ENCODE data around the gene ESRRG.

ESRRG gene

DNA sequence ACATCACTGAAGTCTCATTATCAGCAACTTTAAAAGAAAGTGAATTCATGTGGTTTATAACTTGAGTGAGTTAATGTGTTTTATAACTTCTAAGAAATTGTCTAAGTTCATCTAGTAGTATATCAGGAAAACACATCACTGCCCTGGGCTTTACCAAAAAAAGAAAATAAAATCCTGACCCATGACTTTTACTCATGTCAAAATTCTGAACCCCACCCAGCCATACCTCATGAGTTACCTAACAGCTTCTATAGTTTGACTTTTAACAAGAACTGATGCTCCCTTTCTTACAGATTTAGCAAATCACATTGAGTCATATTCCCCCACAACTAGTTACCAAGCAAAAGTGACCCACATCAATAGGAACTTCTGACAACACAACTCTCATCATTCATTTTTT is 57.4 kb downstream of the ESRRG start:
- TF ChIP-seq, protein P1, sequence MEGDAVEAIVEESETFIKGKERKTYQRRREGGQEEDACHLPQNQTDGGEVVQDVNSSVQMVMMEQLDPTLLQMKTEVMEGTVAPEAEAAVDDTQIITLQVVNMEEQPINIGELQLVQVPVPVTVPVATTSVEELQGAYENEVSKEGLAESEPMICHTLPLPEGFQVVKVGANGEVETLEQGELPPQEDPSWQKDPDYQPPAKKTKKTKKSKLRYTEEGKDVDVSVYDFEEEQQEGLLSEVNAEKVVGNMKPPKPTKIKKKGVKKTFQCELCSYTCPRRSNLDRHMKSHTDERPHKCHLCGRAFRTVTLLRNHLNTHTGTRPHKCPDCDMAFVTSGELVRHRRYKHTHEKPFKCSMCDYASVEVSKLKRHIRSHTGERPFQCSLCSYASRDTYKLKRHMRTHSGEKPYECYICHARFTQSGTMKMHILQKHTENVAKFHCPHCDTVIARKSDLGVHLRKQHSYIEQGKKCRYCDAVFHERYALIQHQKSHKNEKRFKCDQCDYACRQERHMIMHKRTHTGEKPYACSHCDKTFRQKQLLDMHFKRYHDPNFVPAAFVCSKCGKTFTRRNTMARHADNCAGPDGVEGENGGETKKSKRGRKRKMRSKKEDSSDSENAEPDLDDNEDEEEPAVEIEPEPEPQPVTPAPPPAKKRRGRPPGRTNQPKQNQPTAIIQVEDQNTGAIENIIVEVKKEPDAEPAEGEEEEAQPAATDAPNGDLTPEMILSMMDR (IDR thresholded peaks at IDR 0.05; ENCODE audit: insufficient read depth, low read depth, low read length, missing control alignments), result no peak
- H3K4me3 ChIP-seq (ENCODE audit: low read depth, low read length), result no peak overlapping the region
- DNase-seq (ENCODE audit: low read depth), result no peak

DNA sequence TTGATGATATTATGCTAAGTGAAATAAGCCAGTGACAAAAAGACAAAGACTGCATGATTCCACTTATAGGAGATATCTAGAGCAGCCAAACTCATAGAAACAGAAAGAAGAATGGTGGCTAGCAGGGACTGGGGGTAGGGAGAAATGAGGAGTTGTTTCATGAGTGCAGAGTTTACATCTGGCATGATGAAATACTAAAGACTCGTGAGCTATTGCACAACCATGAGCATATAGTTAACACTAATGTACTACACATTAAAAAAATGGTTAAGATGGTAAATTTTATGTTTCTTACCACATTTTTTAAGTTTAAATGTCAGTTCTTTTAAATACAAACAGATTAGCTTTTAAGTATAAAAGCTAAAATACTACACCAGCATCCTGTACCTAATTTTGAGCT is 57.8 kb downstream of the ESRRG start:
- TF ChIP-seq, protein P1 (IDR thresholded peaks at IDR 0.05; ENCODE audit: insufficient read depth, low read depth, low read length, missing control alignments), result no peak
- no peak for DNase-seq (ENCODE audit: low read depth)
- no peak overlapping the region for H3K4me3 ChIP-seq (ENCODE audit: low read depth, low read length)

DNA sequence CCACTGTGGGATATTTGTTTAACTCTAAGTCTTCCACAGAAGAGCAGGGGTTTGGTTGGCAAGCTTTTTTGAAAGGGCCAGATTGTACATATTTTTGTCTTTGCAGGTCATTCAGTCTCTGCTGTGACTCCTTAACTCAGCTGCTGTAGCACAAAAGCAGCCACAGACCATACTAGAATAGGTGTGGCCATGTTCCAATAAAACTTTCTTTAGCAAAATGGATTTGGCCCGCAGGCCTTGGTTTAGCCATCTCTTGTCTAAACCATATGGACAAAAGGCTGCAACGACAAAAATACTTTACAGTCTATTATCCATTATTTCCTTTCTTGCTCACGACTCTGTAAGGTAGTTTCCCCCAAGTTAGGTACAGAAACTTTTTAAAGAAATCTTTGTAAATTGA is 60.5 kb downstream of the ESRRG start:
- H3K4me3 ChIP-seq (ENCODE audit: low read depth, low read length), result no peak overlapping the region
- TF ChIP-seq, protein P1 (IDR thresholded peaks at IDR 0.05; ENCODE audit: insufficient read depth, low read depth, low read length, missing control alignments), result no peak
- no peak for DNase-seq (ENCODE audit: low read depth)

DNA sequence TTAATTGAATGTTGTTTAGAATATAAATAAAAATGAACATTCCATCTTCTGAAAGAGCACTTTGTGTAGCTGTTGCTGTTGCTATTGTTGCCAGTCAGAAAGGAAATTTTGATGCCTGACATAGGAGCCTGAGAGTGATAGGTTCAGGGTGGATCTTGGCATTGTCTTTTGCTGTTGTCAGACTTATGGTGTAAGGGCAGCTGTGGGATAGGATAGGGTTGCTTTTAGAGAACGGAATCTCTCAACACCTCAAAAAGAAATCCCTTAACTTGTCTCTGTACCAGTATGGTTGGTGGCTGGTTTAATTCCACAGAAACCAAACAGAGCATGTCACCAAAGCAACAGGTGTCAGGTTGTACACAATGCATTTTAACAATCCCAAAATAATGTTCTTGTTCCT is 62.7 kb downstream of the ESRRG start:
- TF ChIP-seq, protein P1 (IDR thresholded peaks at IDR 0.05; ENCODE audit: insufficient read depth, low read depth, low read length, missing control alignments), result no peak
- no peak overlapping the region for H3K4me3 ChIP-seq (ENCODE audit: low read depth, low read length)
- DNase-seq (ENCODE audit: low read depth), result no peak

DNA sequence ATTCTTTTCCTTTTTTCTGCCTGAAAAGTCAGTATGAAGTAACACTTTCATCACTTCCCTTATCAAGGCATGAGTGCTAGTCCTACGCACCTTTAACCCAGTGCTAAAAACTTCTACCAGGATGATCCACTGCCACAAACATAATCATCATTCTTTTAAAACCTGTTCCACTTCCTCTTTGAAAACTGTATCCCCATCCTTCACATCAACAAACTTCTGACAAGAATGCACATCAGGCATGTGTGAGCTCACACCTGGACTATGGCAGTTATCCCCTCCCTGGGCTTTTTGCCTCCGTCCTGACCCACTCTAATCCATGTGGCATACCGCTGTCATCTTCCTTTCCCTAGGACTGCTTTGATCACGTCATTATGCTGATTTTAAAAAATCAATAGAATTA is 70.2 kb downstream of the ESRRG start:
- TF ChIP-seq, protein P1 (IDR thresholded peaks at IDR 0.05; ENCODE audit: insufficient read depth, low read depth, low read length, missing control alignments), result no peak

DNA sequence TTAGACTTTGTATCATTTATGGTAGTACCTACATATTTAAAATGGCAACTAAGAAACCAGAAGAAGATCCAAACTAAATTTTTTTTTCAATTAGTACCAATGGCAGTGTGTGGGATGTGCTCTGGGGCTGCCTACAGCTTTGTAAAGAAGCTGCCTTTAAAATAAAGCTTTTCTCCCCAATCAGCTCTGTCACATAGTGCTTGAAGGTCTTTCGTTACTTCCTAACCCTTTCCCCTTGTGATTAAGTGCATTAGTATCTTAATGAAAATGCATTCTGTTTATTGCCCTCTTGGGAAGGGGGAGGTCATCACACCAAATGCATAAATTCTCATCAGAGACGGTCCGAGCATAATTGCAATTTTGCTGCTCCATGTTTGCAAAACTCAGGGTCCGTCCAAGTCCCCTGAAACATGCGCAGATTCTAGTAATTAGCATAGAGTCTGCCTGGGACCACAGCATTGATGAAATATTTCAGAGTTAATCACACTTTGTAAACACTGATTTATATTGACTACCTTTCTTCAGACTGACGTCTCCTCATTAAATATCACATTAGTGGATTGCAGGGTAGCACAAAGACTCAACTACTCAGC is 71.3 kb downstream of the ESRRG start:
- DNase-seq (ENCODE audit: low read depth), result no peak
- H3K4me3 ChIP-seq (ENCODE audit: low read depth, low read length), result no peak overlapping the region
- TF ChIP-seq, protein P1 (IDR thresholded peaks at IDR 0.05; ENCODE audit: insufficient read depth, low read depth, low read length, missing control alignments), result no peak

More for the DNA sequence above, 70.2 kb downstream of the ESRRG start:
- no peak for DNase-seq (ENCODE audit: low read depth)
- no peak overlapping the region for H3K4me3 ChIP-seq (ENCODE audit: low read depth, low read length)

DNA sequence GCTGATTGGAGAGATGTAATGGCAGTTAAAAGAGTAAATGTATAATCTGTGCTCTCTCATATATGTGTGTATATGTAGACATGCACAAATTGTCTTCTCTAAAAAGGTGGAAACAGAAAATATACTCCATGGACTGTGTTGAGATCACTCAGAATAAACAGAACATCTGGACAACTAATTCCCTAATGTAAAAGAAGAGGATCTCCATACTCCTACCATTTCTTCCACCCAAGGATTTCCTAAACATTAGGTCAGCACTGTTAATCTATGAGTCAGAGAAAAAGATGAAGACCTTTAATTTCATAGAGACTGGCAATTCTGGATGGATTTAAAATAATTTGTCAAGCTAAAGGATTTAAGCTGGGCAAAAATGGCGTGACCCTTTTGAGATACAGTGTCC is 80.1 kb downstream of the ESRRG start:
- TF ChIP-seq, protein P1 (IDR thresholded peaks at IDR 0.05; ENCODE audit: insufficient read depth, low read depth, low read length, missing control alignments), result no peak
- no peak overlapping the region for H3K4me3 ChIP-seq (ENCODE audit: low read depth, low read length)
- no peak for DNase-seq (ENCODE audit: low read depth)

All from GM12865 (cell line).